HG02678 (cell line): ENCODE results near the gene BACH2.
"Not testable (repeated sequence)": the region's sequence is repeated elsewhere in the genome, so short reads cannot be mapped to it uniquely, and the experiment has no call there.

ENCODE experiments used
- ATAC-seq: cut with Tn5 transposase; IDR thresholded peaks from one replicate; pipeline ENCODE4 v1.9.1; 2021; ENCODE audit warnings: mild to moderate bottlenecking, moderate library complexity; ENCODE audit not compliant: unreplicated experiment

Gene BACH2

GRCh38 chr6:90282265-90282664, 14.4 kb downstream of the BACH2 start:
- not testable (repeated sequence) for ATAC-seq

- ATAC-seq = no peak
Measured at GRCh38 chr6:90278129-90278528, 18.5 kb downstream of the BACH2 start.

GRCh38 chr6:90277302-90278011, 19.2 kb downstream of the BACH2 start:
- ATAC-seq = no peak

GRCh38 chr6:90274451-90275030, 22.1 kb downstream of the BACH2 start:
- peak; percentile 59 for ATAC-seq

- ATAC-seq = no peak
Measured at GRCh38 chr6:90273863-90274262, 22.8 kb downstream of the BACH2 start.

- no peak for ATAC-seq
Measured at GRCh38 chr6:90272895-90273294, 23.7 kb downstream of the BACH2 start.

GRCh38 chr6:90271831-90272230, 24.8 kb downstream of the BACH2 start:
- no peak for ATAC-seq

- ATAC-seq = no peak
Measured at GRCh38 chr6:90269334-90269733, 27.3 kb downstream of the BACH2 start.

GRCh38 chr6:90268178-90268577, 28.5 kb downstream of the BACH2 start:
- ATAC-seq = no peak

- no peak for ATAC-seq
Measured at GRCh38 chr6:90266905-90267621, 29.6 kb downstream of the BACH2 start.

- ATAC-seq = no peak
Measured at GRCh38 chr6:90264561-90264960, 32.1 kb downstream of the BACH2 start.

GRCh38 chr6:90263633-90264032, 33.0 kb downstream of the BACH2 start:
- no peak for ATAC-seq

GRCh38 chr6:90261801-90262200, 34.8 kb downstream of the BACH2 start:
- no peak for ATAC-seq

GRCh38 chr6:90257486-90257738, 39.2 kb downstream of the BACH2 start:
- ATAC-seq = no peak

- ATAC-seq = no peak
Measured at GRCh38 chr6:90256698-90257485, 39.8 kb downstream of the BACH2 start.

GRCh38 chr6:90253631-90254030, 43.0 kb downstream of the BACH2 start:
- ATAC-seq = no peak

GRCh38 chr6:90251295-90251992, 45.2 kb downstream of the BACH2 start:
- peak; percentile 97 for ATAC-seq

GRCh38 chr6:90250405-90250804, 46.2 kb downstream of the BACH2 start:
- ATAC-seq = no peak

GRCh38 chr6:90249458-90249857, 47.2 kb downstream of the BACH2 start:
- ATAC-seq = no peak

- ATAC-seq = no peak
Measured at GRCh38 chr6:90249034-90249433, 47.6 kb downstream of the BACH2 start.

- ATAC-seq = no peak
Measured at GRCh38 chr6:90247262-90247661, 49.4 kb downstream of the BACH2 start.
